HG02763 (cell line): Measurements from ENCODE around the gene ESR2.
"Not testable (repeated sequence)": the region's sequence is repeated elsewhere in the genome, so short reads cannot be mapped to it uniquely, and the experiment has no call there.

Experiments
- ATAC-seq: cut with Tn5 transposase; IDR thresholded peaks from one replicate; pipeline ENCODE4 v1.9.1; 2021; ENCODE audit warnings: mild to moderate bottlenecking, moderate library complexity; ENCODE audit not compliant: unreplicated experiment

The ESR2 gene

GRCh38 chr14:64201296-64201695 lies 92.9 kb downstream of the ESR2 start:
- no peak for ATAC-seq

- no peak for ATAC-seq
These were observed 94.0 kb downstream of the ESR2 start for GRCh38 chr14:64200170-64200569.

- no peak for ATAC-seq
These were observed 95.7 kb downstream of the ESR2 start for GRCh38 chr14:64198486-64198885.

- ATAC-seq, result no peak
These were observed 96.2 kb downstream of the ESR2 start for GRCh38 chr14:64197996-64198395.

- no peak for ATAC-seq
These were observed 97.3 kb downstream of the ESR2 start for GRCh38 chr14:64196814-64197411.

GRCh38 chr14:64196056-64196455 lies 98.1 kb downstream of the ESR2 start:
- no peak for ATAC-seq

- no peak for ATAC-seq
These were observed 99.0 kb downstream of the ESR2 start for GRCh38 chr14:64195199-64195598.

GRCh38 chr14:64194404-64194803 lies 99.8 kb downstream of the ESR2 start:
- no peak for ATAC-seq

- no peak for ATAC-seq
These were observed 100.3 kb downstream of the ESR2 start for GRCh38 chr14:64193821-64194220.

GRCh38 chr14:64191756-64192155 lies 102.4 kb downstream of the ESR2 start:
- ATAC-seq, result no peak

GRCh38 chr14:64190974-64191502 lies 103.1 kb downstream of the ESR2 start:
- no peak for ATAC-seq

- no peak for ATAC-seq
These were observed 106.8 kb downstream of the ESR2 start for GRCh38 chr14:64187331-64187730.

- ATAC-seq, result no peak
These were observed 107.7 kb downstream of the ESR2 start for GRCh38 chr14:64186231-64187129.

GRCh38 chr14:64185184-64185583 lies 109.0 kb downstream of the ESR2 start:
- ATAC-seq, result no peak

- ATAC-seq, result no peak
These were observed 110.0 kb downstream of the ESR2 start for GRCh38 chr14:64184103-64184729.

- not testable (repeated sequence) for ATAC-seq
These were observed 111.3 kb downstream of the ESR2 start for GRCh38 chr14:64182908-64183307.

- ATAC-seq, result no peak
These were observed 115.4 kb downstream of the ESR2 start for GRCh38 chr14:64178814-64179213.

- ATAC-seq, result no peak
These were observed 117.8 kb downstream of the ESR2 start for GRCh38 chr14:64176330-64176729.

- no peak for ATAC-seq
These were observed 119.0 kb downstream of the ESR2 start for GRCh38 chr14:64174922-64175782.

- no peak for ATAC-seq
These were observed 124.0 kb downstream of the ESR2 start for GRCh38 chr14:64170181-64170580.

- no peak for ATAC-seq
These were observed 134.6 kb downstream of the ESR2 start for GRCh38 chr14:64159588-64159987.
